Measurements from ENCODE around the gene DNAH10. TPM values are rescaled to one million over a fixed set of nuclear protein-coding genes. Genes with fewer than 3 reads are reported as not detected.

The DNAH10 gene
- total RNA-seq, 1 experiment from 2014 or later = 0.17 TPM

GRCh38 chr12:123832052-123832451, 70.0 kb downstream of the DNAH10 start:
- H3K27me3 ChIP-seq (ENCODE audit: insufficient read depth, low read length) = no peaks in the 10 kb centered on the region
- H2AK5ac ChIP-seq (ENCODE audit: insufficient read length, low read length) = no peak overlapping the region
- H4K8ac ChIP-seq (replicated peaks; ENCODE audit: insufficient read length, low read depth, low read length) = no peak overlapping the region
- Mint-ChIP-seq H3K4me1 (no peaks in the 10 kb centered on the region), H3K4me3 (no peak overlapping the region), H3K27me3 (ENCODE audit: low read depth) (peaks cover 36% of the 10 kb centered on the region), H3K9me3 (peaks cover 37 to 48% of the 10 kb centered on the region in 2 experiments), H3K36me3 (ENCODE audit: insufficient read depth in 1 of 3, low read depth in 3 of 3) (peaks cover 0 to 5% (median 3%) of the 10 kb centered on the region in 3 experiments; a peak in 2 of 7 replicates), H3K27ac (no peak overlapping the region)
- H3K4me2 ChIP-seq (ENCODE audit: insufficient read depth, insufficient read length, low read length) = no peak overlapping the region
- no peak overlapping the region for H2BK5ac ChIP-seq (ENCODE audit: insufficient read length, low read length)
- no peak overlapping the region for H3K27ac ChIP-seq (ENCODE audit: insufficient read length, low read depth, low read length)
- H3K9ac ChIP-seq (ENCODE audit: extremely low read depth, insufficient read length, low read length) = no peak overlapping the region
- H3K79me1 ChIP-seq (ENCODE audit: insufficient read depth, low read depth, low read length, poor library complexity, severe bottlenecking) = no peaks in the 10 kb centered on the region
- no peak overlapping the region for H2AFZ ChIP-seq (ENCODE audit: low read length)
- no peak overlapping the region for H4K5ac ChIP-seq (ENCODE audit: insufficient read length, low read depth, low read length)
- no peak overlapping the region for H3K14ac ChIP-seq (ENCODE audit: insufficient read depth, low read length)
- TF ChIP-seq CTCF (conservative IDR thresholded peaks at IDR 0.05) = no peak
- no peak overlapping the region for H3K56ac ChIP-seq (ENCODE audit: insufficient read length, low read depth, low read length)
- no peak overlapping the region for H3K18ac ChIP-seq (ENCODE audit: insufficient read length, low read depth, low read length)
- no peaks in the 10 kb centered on the region for H4K20me1 ChIP-seq (ENCODE audit: control insufficient read depth, insufficient read depth, insufficient read length)
- H3T11ph ChIP-seq (ENCODE audit: low read length) = no peak overlapping the region
- WGBS (ENCODE audit: extremely low coverage, insufficient read length, low lambda C conversion rate) = no CpG with 5 or more reads among the region's 5 CpGs
- peaks cover 17% of the 10 kb centered on the region for H3K9me3 ChIP-seq (ENCODE audit: control insufficient read depth, low read depth, low read length)
- H4K91ac ChIP-seq (ENCODE audit: insufficient read length, low read depth, low read length) = no peak overlapping the region
- H3K79me2 ChIP-seq (ENCODE audit: insufficient read depth, low read length) = no peaks in the 10 kb centered on the region
- H2BK20ac ChIP-seq (ENCODE audit: low read depth, low read length, poor library complexity, severe bottlenecking) = no peak overlapping the region
- H2BK120ac ChIP-seq (ENCODE audit: low read depth, low read length, poor library complexity, severe bottlenecking) = no peak overlapping the region
- H3K4me1 ChIP-seq (ENCODE audit: insufficient read depth, low read length) = no peaks in the 10 kb centered on the region
- no peak overlapping the region for H2BK12ac ChIP-seq (ENCODE audit: insufficient read length, low read depth, low read length)
- H3K4ac ChIP-seq (ENCODE audit: low read depth, low read length) = no peak overlapping the region
- no peaks in the 10 kb centered on the region for H3K23me2 ChIP-seq (ENCODE audit: insufficient read length, low read depth, low read length, poor library complexity, severe bottlenecking)
- no peak overlapping the region for H2BK15ac ChIP-seq (ENCODE audit: low read depth, low read length)
- H3K23ac ChIP-seq (ENCODE audit: insufficient read length, low read depth, low read length) = no peak overlapping the region
- no peak for DNase-seq

Data from H9 (cell line).